Endothelial cell of umbilical vein (primary cell): Measurements from ENCODE around the gene PTPN23. TPM values are rescaled to one million over a fixed set of nuclear protein-coding genes. Genes with fewer than 3 reads are reported as not detected.

ENCODE experiments used
- BruUV-seq: library from RNA; stranded (reverse); fragments of 400-500 nt; replicated peaks from 2 replicates; lab custom pipeline; 2021; lab: Mats Ljungman, UMichigan
- CTCF ChIA-PET: fragments of 300-600, 350-600 bp; sonication (Branson Sonifier 250); formaldehyde crosslinking; loops from one replicate; lab custom pipeline; 2021; ENCODE audit warnings: antibody characterized with exemption, inconsistent platforms; lab: Charles Lee
- POLR2A ChIA-PET: fragments of 300-600, 350-600 bp; sonication (Branson Sonifier 250); formaldehyde crosslinking; loops from one replicate; lab custom pipeline; 2021; ENCODE audit warnings: antibody characterized with exemption, inconsistent platforms; lab: Charles Lee
- DNase-seq: peaks from one replicate; pipeline ENCODE4 v3.0.0-alpha.2; 2011; ENCODE audit warnings: low read depth, low spot score
- FAIRE-seq: peaks from 2 replicates; lab custom pipeline; 2011; peaks lifted over from hg19 to GRCh38; lab: Jason Lieb, UNC
- H2AFZ ChIP-seq: 2 replicates; pipeline ENCODE4 v1.6.0; 2012; ENCODE audit warnings: low read depth, low read length, control low read depth, inconsistent platforms
- H3K27ac ChIP-seq: 2 replicates; pipeline ENCODE4 v1.5.1; 2011; ENCODE audit warnings: low read depth, mild to moderate bottlenecking, control low read depth, low read length, moderate library complexity; ENCODE audit not compliant: insufficient read depth
- H3K27me3 ChIP-seq, 2 experiments: 2 replicates each; pipeline versions ENCODE4 v1.6.0 to v1.6.1; 2011; ENCODE audit warnings: low read length in 2 of 2, mixed read lengths in 1 of 2; ENCODE audit not compliant: control insufficient read depth in 2 of 2, insufficient read depth in 2 of 2
- H3K36me3 ChIP-seq, 2 experiments: 2 replicates in 1 of 2; 3 replicates in 1 of 2; pipeline ENCODE4 v1.5.1; 2011; ENCODE audit warnings: low read length in 2 of 2, mild to moderate bottlenecking in 1 of 2, moderate library complexity in 1 of 2; ENCODE audit not compliant: control insufficient read depth in 2 of 2, insufficient read depth in 2 of 2; ENCODE audit errors: extremely low read depth in 1 of 2
- H3K4me1 ChIP-seq: 3 replicates; pipeline ENCODE4 v1.5.1; 2011; ENCODE audit warnings: mild to moderate bottlenecking, low read length; ENCODE audit not compliant: control insufficient read depth, insufficient read depth; ENCODE audit errors: extremely low read depth
- H3K4me2 ChIP-seq: 2 replicates; pipeline ENCODE4 v1.6.1; 2011; ENCODE audit warnings: low read length, control low read depth, mixed read lengths; ENCODE audit not compliant: insufficient read depth
- H3K4me3 ChIP-seq, 3 experiments: fragments of 200-600 bp in 1 of 3; sonication (generic), shearing (Covaris generic) in 1 of 3; replicated peaks in 1 of 3; 2 replicates each; pipeline ENCODE4 v1.5.1; 2011 to 2016; ENCODE audit warnings: control low read depth in 3 of 3, low read length in 3 of 3, mild to moderate bottlenecking in 2 of 3, inconsistent platforms in 1 of 3, low read depth in 1 of 3, moderate library complexity in 1 of 3; ENCODE audit not compliant: insufficient read depth in 1 of 3
- H3K79me2 ChIP-seq: 2 replicates; pipeline ENCODE4 v1.6.0; 2012; ENCODE audit warnings: low read length, inconsistent platforms; ENCODE audit not compliant: control insufficient read depth, insufficient read depth
- H3K9ac ChIP-seq: replicated peaks from 2 replicates; pipeline ENCODE3; 2011; ENCODE audit warnings: low read length, control low read depth; ENCODE audit not compliant: insufficient read depth; ENCODE audit errors: extremely low read depth
- H3K9me1 ChIP-seq: replicated peaks from 3 replicates; pipeline ENCODE4 v1.6.0; 2011; ENCODE audit warnings: mild to moderate bottlenecking, low read length; ENCODE audit not compliant: control insufficient read depth, insufficient read depth; ENCODE audit errors: extremely low read depth
- H3K9me3 ChIP-seq: replicated peaks from 2 replicates; pipeline ENCODE4 v1.5.1; 2012; ENCODE audit warnings: low read length, inconsistent platforms; ENCODE audit not compliant: control insufficient read depth, insufficient read depth
- H4K20me1 ChIP-seq: replicated peaks from 2 replicates; pipeline ENCODE3; 2011; ENCODE audit warnings: mild to moderate bottlenecking, low read length; ENCODE audit not compliant: control insufficient read depth, insufficient read depth; ENCODE audit errors: extremely low read depth
- CTCF ChIP-seq, 2 donors: IDR thresholded peaks; 1 replicate in 1 of 2; 2 replicates in 1 of 2; pipeline ENCODE4 v1.5.1; 2011; ENCODE audit warnings: low read length in 2 of 2, mild to moderate bottlenecking in 2 of 2, moderate library complexity in 2 of 2, control low read depth in 1 of 2, inconsistent platforms in 1 of 2, low read depth in 1 of 2; ENCODE audit not compliant: insufficient read depth in 1 of 2; ENCODE audit errors: extremely low read depth in 1 of 2
- EZH2 ChIP-seq: IDR thresholded peaks from 2 replicates; pipeline ENCODE4 v1.6.1; 2012; ENCODE audit warnings: borderline replicate concordance, low read depth, mild to moderate bottlenecking, moderate library complexity, low read length, inconsistent platforms; ENCODE audit not compliant: severe bottlenecking
- FOS ChIP-seq: IDR thresholded peaks from 2 replicates; pipeline ENCODE4 v1.6.1; 2011; ENCODE audit warnings: mild to moderate bottlenecking, low read length, moderate library complexity, borderline replicate concordance; ENCODE audit not compliant: insufficient read depth
- GATA2 ChIP-seq: IDR thresholded peaks from 2 replicates; pipeline ENCODE4 v1.7.0; 2011; ENCODE audit warnings: low read depth, mild to moderate bottlenecking, moderate library complexity, mixed read lengths, low read length; ENCODE audit not compliant: insufficient read length, insufficient read depth
- JUN ChIP-seq: IDR thresholded peaks from 2 replicates; pipeline ENCODE4 v1.6.1; 2011; ENCODE audit warnings: borderline replicate concordance, low read depth; ENCODE audit not compliant: insufficient read length, insufficient read depth
- MAX ChIP-seq: IDR thresholded peaks from 2 replicates; pipeline ENCODE4 v1.6.1; 2011; ENCODE audit not compliant: insufficient read depth, insufficient read length
- MYC ChIP-seq: IDR thresholded peaks from one replicate; pipeline ENCODE4 v1.6.1; 2011; ENCODE audit warnings: mild to moderate bottlenecking, low read depth, low read length
- POLR2A ChIP-seq: IDR thresholded peaks from 2 replicates; pipeline ENCODE4 v1.6.1; 2012; ENCODE audit warnings: low read depth, mild to moderate bottlenecking, control low read depth, low read length
- POLR2AphosphoS5 ChIP-seq: IDR thresholded peaks from 2 replicates; pipeline ENCODE4 v1.6.1; 2012; ENCODE audit warnings: low read depth, mild to moderate bottlenecking, control low read depth, low read length, moderate library complexity; ENCODE audit not compliant: insufficient read depth
- dilution Hi-C: fragments of 300-500 bp; cut with MboI; formaldehyde crosslinking; loops from one replicate; pipeline ENCODE4 v1.15.0; 2019; ENCODE audit warnings: low sequenced_read_pairs; ENCODE audit not compliant: extremely low pct_ligation_motif_present
- intact Hi-C: fragments of 100-400 bp; cut with micrococcal nuclease; formaldehyde crosslinking; loops from one replicate; pipeline ENCODE4 v1.10.0; 2022
- polyA plus RNA-seq, 4 experiments: library from polyadenylated mRNA; depleted of rRNA in 3 of 4; stranded (reverse) in 3 of 4; unstranded in 1 of 4; fragments of >200 nt; gene quantifications; 2 replicates each; pipeline versions ENCODE4 v1.2.1 to v1.2.3, GENCODE V29; 2011 to 2012; ENCODE audit warnings: missing spikeins in 1 of 4
- total RNA-seq: library from RNA; stranded (reverse); gene quantifications from 2 replicates; pipeline ENCODE4 v1.2.3, GENCODE V29; 2021

Gene PTPN23
- total and polyA plus RNA-seq, 2 donors (not counting 3 experiments of a cell fraction or from before 2014, with no cell fraction given), result 8.5 to 63.5 TPM

- Histone ChIP-seq H3K27ac (no peak overlapping the region), H3K4me2 (no peak overlapping the region)
Measured at GRCh38 chr3:47347217-47347801, 33.5 kb upstream of the PTPN23 start.

More at GRCh38 chr3:47347217-47347801, 33.5 kb upstream of the PTPN23 start:
- BruUV-seq, result no TSS peak
- POLR2A ChIA-PET, result no interaction called here
- no peak overlapping the region for H3K4me3 ChIP-seq
- no peak overlapping the region for H3K9ac ChIP-seq
- TF ChIP-seq CTCF (IDR thresholded peaks at IDR 0.05; ENCODE audit: extremely low read depth in 1 of 2, insufficient read depth in 1 of 2, low read depth in 1 of 2, low read length in 2 of 2) (no peak), GATA2 (no peak), MYC (no peak), JUN (no peak), POLR2AphosphoS5 (no peak), FOS (no peak), EZH2 (no peak), POLR2A (no peak), MAX (no peak)
- peaks cover 0 to 13% of the 10 kb centered on the region in 2 experiments for H3K36me3 ChIP-seq
- DNase-seq, result no peak
- no peaks in the 10 kb centered on the region for H4K20me1 ChIP-seq
- dilution Hi-C loops (no loop called here), intact Hi-C loops (no loop called here)
- no peak for FAIRE-seq
- H3K27me3 ChIP-seq, result no peaks in the 10 kb centered on the region
- CTCF ChIA-PET, result no interaction called here
- no peak overlapping the region for H2AFZ ChIP-seq
- no peaks in the 10 kb centered on the region for H3K9me3 ChIP-seq
- H3K4me1 ChIP-seq, result no peaks in the 10 kb centered on the region
- H3K79me2 ChIP-seq, result no peaks in the 10 kb centered on the region
- no peaks in the 10 kb centered on the region for H3K9me1 ChIP-seq
